Endothelial cell of umbilical vein (primary cell): ENCODE data around the gene LDLRAD3. TPM values are rescaled to one million over a fixed set of nuclear protein-coding genes. Genes with fewer than 3 reads are reported as not detected.

Experiments used
- BruUV-seq: library from RNA; stranded (reverse); fragments of 400-500 nt; replicated peaks from 2 replicates; lab custom pipeline; 2021; lab: Mats Ljungman, UMichigan
- CTCF ChIA-PET: fragments of 300-600, 350-600 bp; sonication (Branson Sonifier 250); formaldehyde crosslinking; loops from one replicate; lab custom pipeline; 2021; ENCODE audit warnings: antibody characterized with exemption, inconsistent platforms; lab: Charles Lee
- POLR2A ChIA-PET: fragments of 300-600, 350-600 bp; sonication (Branson Sonifier 250); formaldehyde crosslinking; loops from one replicate; lab custom pipeline; 2021; ENCODE audit warnings: antibody characterized with exemption, inconsistent platforms; lab: Charles Lee
- DNase-seq: peaks from one replicate; pipeline ENCODE4 v3.0.0-alpha.2; 2011; ENCODE audit warnings: low read depth, low spot score
- FAIRE-seq: peaks from 2 replicates; lab custom pipeline; 2011; peaks lifted over from hg19 to GRCh38; lab: Jason Lieb, UNC
- H2AFZ ChIP-seq: 2 replicates; pipeline ENCODE4 v1.6.0; 2012; ENCODE audit warnings: low read depth, low read length, control low read depth, inconsistent platforms
- H3K27ac ChIP-seq: 2 replicates; pipeline ENCODE4 v1.5.1; 2011; ENCODE audit warnings: low read depth, mild to moderate bottlenecking, control low read depth, low read length, moderate library complexity; ENCODE audit not compliant: insufficient read depth
- H3K27me3 ChIP-seq, 2 experiments: 2 replicates each; pipeline versions ENCODE4 v1.6.0 to v1.6.1; 2011; ENCODE audit warnings: low read length in 2 of 2, mixed read lengths in 1 of 2; ENCODE audit not compliant: control insufficient read depth in 2 of 2, insufficient read depth in 2 of 2
- H3K36me3 ChIP-seq, 2 experiments: 2 replicates in 1 of 2; 3 replicates in 1 of 2; pipeline ENCODE4 v1.5.1; 2011; ENCODE audit warnings: low read length in 2 of 2, mild to moderate bottlenecking in 1 of 2, moderate library complexity in 1 of 2; ENCODE audit not compliant: control insufficient read depth in 2 of 2, insufficient read depth in 2 of 2; ENCODE audit errors: extremely low read depth in 1 of 2
- H3K4me1 ChIP-seq: 3 replicates; pipeline ENCODE4 v1.5.1; 2011; ENCODE audit warnings: mild to moderate bottlenecking, low read length; ENCODE audit not compliant: control insufficient read depth, insufficient read depth; ENCODE audit errors: extremely low read depth
- H3K4me2 ChIP-seq: 2 replicates; pipeline ENCODE4 v1.6.1; 2011; ENCODE audit warnings: low read length, control low read depth, mixed read lengths; ENCODE audit not compliant: insufficient read depth
- H3K4me3 ChIP-seq, 3 experiments: fragments of 200-600 bp in 1 of 3; sonication (generic), shearing (Covaris generic) in 1 of 3; replicated peaks in 1 of 3; 2 replicates each; pipeline ENCODE4 v1.5.1; 2011 to 2016; ENCODE audit warnings: control low read depth in 3 of 3, low read length in 3 of 3, mild to moderate bottlenecking in 2 of 3, inconsistent platforms in 1 of 3, low read depth in 1 of 3, moderate library complexity in 1 of 3; ENCODE audit not compliant: insufficient read depth in 1 of 3
- H3K79me2 ChIP-seq: 2 replicates; pipeline ENCODE4 v1.6.0; 2012; ENCODE audit warnings: low read length, inconsistent platforms; ENCODE audit not compliant: control insufficient read depth, insufficient read depth
- H3K9ac ChIP-seq: replicated peaks from 2 replicates; pipeline ENCODE3; 2011; ENCODE audit warnings: low read length, control low read depth; ENCODE audit not compliant: insufficient read depth; ENCODE audit errors: extremely low read depth
- H3K9me1 ChIP-seq: replicated peaks from 3 replicates; pipeline ENCODE4 v1.6.0; 2011; ENCODE audit warnings: mild to moderate bottlenecking, low read length; ENCODE audit not compliant: control insufficient read depth, insufficient read depth; ENCODE audit errors: extremely low read depth
- H3K9me3 ChIP-seq: replicated peaks from 2 replicates; pipeline ENCODE4 v1.5.1; 2012; ENCODE audit warnings: low read length, inconsistent platforms; ENCODE audit not compliant: control insufficient read depth, insufficient read depth
- H4K20me1 ChIP-seq: replicated peaks from 2 replicates; pipeline ENCODE3; 2011; ENCODE audit warnings: mild to moderate bottlenecking, low read length; ENCODE audit not compliant: control insufficient read depth, insufficient read depth; ENCODE audit errors: extremely low read depth
- CTCF ChIP-seq, 2 donors: IDR thresholded peaks; 1 replicate in 1 of 2; 2 replicates in 1 of 2; pipeline ENCODE4 v1.5.1; 2011; ENCODE audit warnings: low read length in 2 of 2, mild to moderate bottlenecking in 2 of 2, moderate library complexity in 2 of 2, control low read depth in 1 of 2, inconsistent platforms in 1 of 2, low read depth in 1 of 2; ENCODE audit not compliant: insufficient read depth in 1 of 2; ENCODE audit errors: extremely low read depth in 1 of 2
- EZH2 ChIP-seq: IDR thresholded peaks from 2 replicates; pipeline ENCODE4 v1.6.1; 2012; ENCODE audit warnings: borderline replicate concordance, low read depth, mild to moderate bottlenecking, moderate library complexity, low read length, inconsistent platforms; ENCODE audit not compliant: severe bottlenecking
- FOS ChIP-seq: IDR thresholded peaks from 2 replicates; pipeline ENCODE4 v1.6.1; 2011; ENCODE audit warnings: mild to moderate bottlenecking, low read length, moderate library complexity, borderline replicate concordance; ENCODE audit not compliant: insufficient read depth
- GATA2 ChIP-seq: IDR thresholded peaks from 2 replicates; pipeline ENCODE4 v1.7.0; 2011; ENCODE audit warnings: low read depth, mild to moderate bottlenecking, moderate library complexity, mixed read lengths, low read length; ENCODE audit not compliant: insufficient read length, insufficient read depth
- JUN ChIP-seq: IDR thresholded peaks from 2 replicates; pipeline ENCODE4 v1.6.1; 2011; ENCODE audit warnings: borderline replicate concordance, low read depth; ENCODE audit not compliant: insufficient read length, insufficient read depth
- MYC ChIP-seq: IDR thresholded peaks from one replicate; pipeline ENCODE4 v1.6.1; 2011; ENCODE audit warnings: mild to moderate bottlenecking, low read depth, low read length
- POLR2A ChIP-seq: IDR thresholded peaks from 2 replicates; pipeline ENCODE4 v1.6.1; 2012; ENCODE audit warnings: low read depth, mild to moderate bottlenecking, control low read depth, low read length
- POLR2AphosphoS5 ChIP-seq: IDR thresholded peaks from 2 replicates; pipeline ENCODE4 v1.6.1; 2012; ENCODE audit warnings: low read depth, mild to moderate bottlenecking, control low read depth, low read length, moderate library complexity; ENCODE audit not compliant: insufficient read depth
- dilution Hi-C: fragments of 300-500 bp; cut with MboI; formaldehyde crosslinking; loops from one replicate; pipeline ENCODE4 v1.15.0; 2019; ENCODE audit warnings: low sequenced_read_pairs; ENCODE audit not compliant: extremely low pct_ligation_motif_present
- intact Hi-C: fragments of 100-400 bp; cut with micrococcal nuclease; formaldehyde crosslinking; loops from one replicate; pipeline ENCODE4 v1.10.0; 2022
- polyA plus RNA-seq, 4 experiments: library from polyadenylated mRNA; depleted of rRNA in 3 of 4; stranded (reverse) in 3 of 4; unstranded in 1 of 4; fragments of >200 nt; gene quantifications; 2 replicates each; pipeline versions ENCODE4 v1.2.1 to v1.2.3, GENCODE V29; 2011 to 2012; ENCODE audit warnings: missing spikeins in 1 of 4
- total RNA-seq: library from RNA; stranded (reverse); gene quantifications from 2 replicates; pipeline ENCODE4 v1.2.3, GENCODE V29; 2021
- TF ChIP-seq, protein P1 (sequence below): IDR thresholded peaks from 2 replicates; pipeline ENCODE4 v1.6.1; 2011; ENCODE audit not compliant: insufficient read depth, insufficient read length

The LDLRAD3 gene
- total and polyA plus RNA-seq, 2 donors (not counting 3 experiments of a cell fraction or from before 2014, with no cell fraction given): 17.9 to 25.1 TPM

- H3K36me3 ChIP-seq: no peaks in the 10 kb centered on the region
- DNase-seq (no peak), FAIRE-seq (no peak)
- no TSS peak for BruUV-seq
- POLR2A ChIA-PET: no interaction called here
- no peaks in the 10 kb centered on the region for H3K9me3 ChIP-seq
- no peak overlapping the region for H2AFZ ChIP-seq
- no peaks in the 10 kb centered on the region for H3K9me1 ChIP-seq
- dilution Hi-C loops (no loop called here), intact Hi-C loops (no loop called here)
- H3K4me3 ChIP-seq: no peak overlapping the region
- no peak overlapping the region for H3K27ac ChIP-seq
- H3K4me2 ChIP-seq: no peak overlapping the region
- no peaks in the 10 kb centered on the region for H3K27me3 ChIP-seq
- no peak overlapping the region for H3K9ac ChIP-seq
- TF ChIP-seq MYC: no peak
- TF ChIP-seq JUN: no peak
- no peak for TF ChIP-seq EZH2
- TF ChIP-seq, protein P1, sequence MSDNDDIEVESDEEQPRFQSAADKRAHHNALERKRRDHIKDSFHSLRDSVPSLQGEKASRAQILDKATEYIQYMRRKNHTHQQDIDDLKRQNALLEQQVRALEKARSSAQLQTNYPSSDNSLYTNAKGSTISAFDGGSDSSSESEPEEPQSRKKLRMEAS: no peak
- no peak for TF ChIP-seq POLR2AphosphoS5
- TF ChIP-seq CTCF (IDR thresholded peaks at IDR 0.05; ENCODE audit: extremely low read depth in 1 of 2, insufficient read depth in 1 of 2, low read depth in 1 of 2, low read length in 2 of 2): no peak
- TF ChIP-seq FOS: no peak
- no peak for TF ChIP-seq GATA2
- no peak for TF ChIP-seq POLR2A
- H3K79me2 ChIP-seq: peaks cover 22% of the 10 kb centered on the region
- peaks cover 20% of the 10 kb centered on the region for H3K4me1 ChIP-seq
- no peaks in the 10 kb centered on the region for H4K20me1 ChIP-seq
- CTCF ChIA-PET: interaction anchor here (1.3 kb wide), 1 partner anchor 193 kb away, joined by 4 read pairs; no protein-coding TSS in a partner anchor
These were observed 71.2 kb downstream of the LDLRAD3 start for GRCh38 chr11:36014898-36015665.
